Left kidney (tissue), 8 donors: ENCODE data around the gene NELFA. TPM values are rescaled to one million over a fixed set of nuclear protein-coding genes. Genes with fewer than 3 reads are reported as not detected.

Source experiments
- DNase-seq: peaks from one replicate; pipeline ENCODE4 v3.0.0-alpha.2; 2013
- long read RNA-seq, 8 donors: transcript quantifications; one replicate each; lab custom pipeline, GENCODE V29; 2026
- polyA plus RNA-seq: library from polyadenylated mRNA; unstranded; fragments of 120-200 nt; gene quantifications from one replicate; pipeline ENCODE4 v1.2.1, GENCODE V29; 2013; ENCODE audit not compliant: insufficient read length

The NELFA gene
- polyA plus RNA-seq = 29.7 TPM
- long read RNA-seq, donor 1, transcript NELFA-202 (11 exons, 3,343 nt) = major isoform, 21 of 119 reads
- long read RNA-seq, donor 1, partial matches to known transcripts = 97 of 119 reads
- long read RNA-seq, donor 1, other reads (novel, unspliced or antisense) = 0 of 119 reads
- long read RNA-seq, donor 2, transcript NELFA-202 (11 exons, 3,343 nt) = major isoform, 10 of 79 reads
- long read RNA-seq, donor 2, partial matches to known transcripts = 20 of 79 reads
- long read RNA-seq, donor 2, other reads (novel, unspliced or antisense) = 48 of 79 reads
- long read RNA-seq, donor 3, transcript NELFA-202 (11 exons, 3,343 nt) = major isoform, 8 of 34 reads
- long read RNA-seq, donor 3, partial matches to known transcripts = 26 of 34 reads
- long read RNA-seq, donor 3, other reads (novel, unspliced or antisense) = 0 of 34 reads
- long read RNA-seq, donor 4 = 0 reads
- long read RNA-seq, donor 5, transcript NELFA-202 (11 exons, 3,343 nt) = major isoform, 22 of 24 reads
- long read RNA-seq, donor 5, partial matches to known transcripts = 0 of 24 reads
- long read RNA-seq, donor 5, other reads (novel, unspliced or antisense) = 0 of 24 reads
- long read RNA-seq, donor 6, transcript NELFA-202 (11 exons, 3,343 nt) = major isoform, 14 of 24 reads
- long read RNA-seq, donor 6, partial matches to known transcripts = 9 of 24 reads
- long read RNA-seq, donor 6, other reads (novel, unspliced or antisense) = 0 of 24 reads
- long read RNA-seq, donor 7, transcript NELFA-202 (11 exons, 3,343 nt) = major isoform, 16 of 16 reads
- long read RNA-seq, donor 7, partial matches to known transcripts = 0 of 16 reads
- long read RNA-seq, donor 7, other reads (novel, unspliced or antisense) = 0 of 16 reads
- long read RNA-seq, donor 8, partial matches to known transcripts = 12 of 16 reads
- long read RNA-seq, donor 8, other reads (novel, unspliced or antisense) = 0 of 16 reads

DNA sequence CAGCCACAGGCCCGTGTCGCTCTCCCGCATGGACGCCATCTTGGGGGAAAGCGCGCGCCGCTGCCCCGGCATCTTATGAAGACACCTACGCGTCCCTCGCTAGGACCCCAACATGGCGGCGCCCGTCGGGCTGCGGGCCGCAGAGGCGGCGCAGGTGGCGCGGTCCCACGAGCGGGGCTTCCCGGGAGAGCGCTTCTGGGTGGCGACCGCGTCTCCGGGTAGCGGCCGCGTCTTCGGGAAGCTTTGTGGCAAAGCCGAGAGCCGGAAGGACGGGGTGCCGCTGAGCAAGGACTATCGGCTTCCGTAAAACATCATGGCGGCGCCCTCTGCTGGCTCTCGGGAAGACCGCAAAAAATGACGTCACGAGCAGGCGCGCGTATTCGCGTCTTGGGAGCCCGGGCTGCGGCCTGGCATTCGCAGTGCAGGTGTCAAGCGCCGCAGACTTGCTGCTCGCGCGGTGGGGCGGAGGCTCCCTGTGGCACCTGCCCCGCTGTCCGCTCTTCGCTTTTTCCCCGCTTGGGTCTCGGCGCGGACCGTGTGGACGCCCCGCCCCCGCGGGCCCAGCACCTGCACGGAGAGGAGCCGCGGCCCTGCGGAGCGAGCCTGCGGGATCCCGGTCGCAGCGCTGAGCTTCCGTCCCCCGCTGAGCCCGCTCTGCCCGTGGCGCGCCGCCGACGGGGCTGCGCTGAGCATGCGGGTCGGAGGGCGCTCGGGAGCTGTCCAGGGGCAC lies at the start of gene NELFA:
Gene NELFA, minus strand, starts transcription at position 54 of the 730 bp plus-strand sequence. Its CDS starts 15 bp downstream, at position 39.
- DNase-seq = peak; percentile 96

DNA sequence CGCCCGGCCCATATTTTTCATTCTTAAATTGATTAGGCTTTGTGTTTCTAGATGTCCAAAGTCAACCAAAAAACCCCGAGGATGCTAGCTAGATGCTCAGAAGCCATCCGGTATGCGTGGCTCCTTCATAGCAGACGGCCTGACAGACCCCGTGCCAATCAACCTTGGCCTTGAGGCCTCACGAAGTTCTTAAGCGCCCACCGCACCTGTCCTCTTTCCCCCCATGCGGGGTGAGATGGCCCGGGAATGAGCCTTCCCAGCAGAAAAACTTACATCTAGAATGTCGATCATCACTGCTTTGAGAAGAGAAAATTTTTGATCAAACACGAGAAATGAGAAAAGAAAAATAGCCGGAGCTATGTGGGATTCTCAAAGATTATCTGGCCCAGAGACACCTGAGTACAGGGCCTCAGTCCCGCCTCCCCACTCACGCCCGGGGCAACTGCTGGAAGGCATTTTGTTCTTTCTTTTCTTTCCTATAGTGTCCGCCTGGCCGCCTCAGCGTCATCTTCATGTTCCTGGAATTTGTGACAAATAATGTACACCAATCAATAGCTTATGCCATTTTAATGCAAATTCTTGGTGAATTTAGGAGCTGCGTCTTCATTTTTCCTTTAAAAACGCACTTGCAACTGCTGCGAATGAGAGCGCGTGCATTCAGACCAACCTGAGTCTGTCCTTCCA lies 48.8 kb upstream of the NELFA start:
- DNase-seq = no peak

DNA sequence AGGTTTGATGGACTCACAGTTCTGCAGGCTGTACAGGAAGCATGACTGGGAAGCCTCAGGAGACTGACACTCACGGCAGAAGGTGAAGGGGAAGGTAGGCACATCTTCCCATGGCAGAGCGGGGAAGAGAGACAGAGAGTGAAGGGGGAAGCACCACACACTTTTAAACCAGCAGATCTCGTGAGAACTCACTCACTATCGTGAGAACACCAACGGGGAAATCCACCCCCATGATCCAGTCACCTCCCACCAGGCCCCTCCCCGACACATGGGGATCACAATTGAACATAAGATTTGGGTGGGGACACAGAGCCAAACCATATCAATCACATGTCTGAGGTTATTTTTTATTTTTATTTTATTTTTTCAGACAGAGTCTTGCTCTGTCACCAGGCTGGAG lies 45.4 kb upstream of the NELFA start:
- DNase-seq = no peak

DNA sequence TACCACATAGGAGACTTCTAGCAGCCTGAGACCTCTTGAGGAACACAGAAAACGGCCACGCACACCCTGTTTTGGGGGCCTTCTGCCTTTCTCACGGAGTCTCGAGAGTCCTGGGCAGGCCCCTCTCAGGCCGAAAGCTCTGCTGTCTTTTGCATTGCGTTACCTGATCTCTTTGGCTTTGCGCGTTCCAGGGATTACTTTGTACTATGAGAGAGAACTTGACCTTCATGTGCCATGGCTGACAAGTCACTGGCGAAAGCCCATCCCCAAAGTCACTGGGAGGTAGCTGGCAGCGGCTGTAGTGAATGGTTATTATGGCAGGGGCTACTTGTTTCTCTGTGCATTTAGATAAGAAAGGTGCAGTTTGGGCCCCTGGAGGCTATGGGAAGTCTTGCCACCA lies 42.3 kb upstream of the NELFA start:
- no peak for DNase-seq

DNA sequence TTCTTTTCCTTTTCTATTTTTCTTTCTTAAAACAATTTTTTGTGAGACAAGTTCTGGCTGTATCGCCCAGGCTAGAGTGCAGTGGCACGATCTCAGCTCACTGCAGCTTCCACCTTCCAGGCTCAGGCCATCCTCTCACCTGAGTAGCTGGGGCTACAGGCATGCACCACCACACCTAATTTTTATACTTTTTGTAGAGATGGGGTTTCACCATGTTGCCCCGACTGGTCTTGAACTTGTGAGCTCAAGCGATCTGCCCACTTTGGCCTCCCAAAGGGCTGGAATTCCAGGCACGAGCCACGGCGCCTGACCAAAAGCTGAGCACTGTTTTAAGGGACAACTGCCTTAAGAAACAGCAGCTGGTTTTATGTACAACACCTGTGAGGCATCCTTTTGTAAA lies 41.0 kb upstream of the NELFA start:
- no peak for DNase-seq

DNA sequence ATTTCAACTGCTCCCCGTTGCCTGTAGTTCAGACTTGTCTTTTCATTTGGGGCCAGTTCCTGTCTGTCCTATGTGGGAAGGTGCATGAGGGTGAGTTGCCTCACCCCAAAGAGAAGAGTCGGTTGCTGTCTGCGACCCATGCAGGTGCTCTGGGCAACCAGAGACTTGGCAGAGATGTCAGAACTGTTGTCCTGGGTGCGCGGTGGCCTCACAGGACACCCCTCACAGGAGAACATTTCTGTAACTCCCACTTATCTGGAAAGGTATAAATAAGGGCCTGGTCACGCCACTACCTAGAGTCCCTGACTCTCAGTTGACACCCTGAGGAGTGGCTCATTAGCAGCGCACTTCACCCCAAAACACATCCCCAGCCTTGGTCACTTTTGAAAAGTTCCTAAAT lies 40.6 kb upstream of the NELFA start:
- DNase-seq = no peak

DNA sequence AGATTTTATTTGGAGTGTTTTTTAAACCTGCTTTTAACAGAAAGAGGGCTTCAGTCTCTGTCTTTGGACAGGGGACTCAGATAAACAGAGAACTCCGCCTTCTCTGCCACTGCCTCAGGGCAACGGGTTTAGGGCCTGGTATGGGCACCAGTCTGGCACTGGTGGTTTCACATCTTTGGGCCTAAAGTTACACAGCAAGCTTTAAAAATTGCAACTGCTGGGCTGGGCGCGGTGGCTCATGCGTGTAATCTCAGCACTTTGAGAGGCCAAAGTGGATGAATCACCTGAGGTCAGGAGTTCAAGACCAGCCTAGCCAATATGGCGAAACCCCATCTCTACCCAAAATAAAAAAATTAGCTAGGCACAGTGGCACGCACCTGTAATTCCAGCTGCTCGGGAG lies 40.1 kb upstream of the NELFA start:
- no peak for DNase-seq

DNA sequence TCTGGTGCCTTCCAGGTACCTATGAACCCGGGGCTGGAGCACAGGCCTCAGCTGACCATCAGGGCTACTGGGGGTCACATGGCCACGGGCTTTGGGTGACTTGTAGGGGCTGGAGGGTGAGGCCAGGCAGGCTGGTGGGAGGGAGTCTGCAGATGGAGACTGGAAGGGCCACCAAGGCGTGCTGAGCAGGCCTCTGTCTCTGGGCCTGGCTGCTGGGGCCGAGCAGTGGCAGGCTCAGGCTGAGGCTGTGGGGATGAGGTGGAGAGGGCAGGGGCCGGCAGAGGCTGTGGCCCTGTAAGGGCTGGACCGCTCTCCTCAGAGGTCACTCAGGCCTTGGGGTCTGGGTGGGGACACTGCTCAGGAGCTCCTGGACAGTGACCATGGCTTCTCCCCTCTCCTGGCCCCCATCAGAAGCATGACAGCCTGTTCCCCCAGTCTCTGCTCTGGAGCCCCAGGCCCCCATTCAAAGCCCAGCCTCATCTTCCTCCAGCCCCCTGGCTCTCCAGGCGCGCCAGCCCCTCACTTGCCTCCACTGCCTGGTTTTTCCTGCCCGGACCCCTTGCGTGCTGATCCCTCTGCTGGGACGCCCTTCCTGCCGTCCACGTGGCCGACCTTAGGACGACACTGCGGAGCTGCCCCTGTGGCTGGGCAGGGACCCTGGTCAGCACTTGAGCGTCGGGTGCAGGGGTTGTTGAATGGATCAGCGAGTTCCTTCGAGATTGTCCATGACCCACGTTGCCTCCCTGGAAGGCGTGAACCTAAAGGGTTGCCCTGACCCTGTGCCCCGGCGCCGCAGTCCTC lies 39.2 kb upstream of the NELFA start:
- DNase-seq = no peak

DNA sequence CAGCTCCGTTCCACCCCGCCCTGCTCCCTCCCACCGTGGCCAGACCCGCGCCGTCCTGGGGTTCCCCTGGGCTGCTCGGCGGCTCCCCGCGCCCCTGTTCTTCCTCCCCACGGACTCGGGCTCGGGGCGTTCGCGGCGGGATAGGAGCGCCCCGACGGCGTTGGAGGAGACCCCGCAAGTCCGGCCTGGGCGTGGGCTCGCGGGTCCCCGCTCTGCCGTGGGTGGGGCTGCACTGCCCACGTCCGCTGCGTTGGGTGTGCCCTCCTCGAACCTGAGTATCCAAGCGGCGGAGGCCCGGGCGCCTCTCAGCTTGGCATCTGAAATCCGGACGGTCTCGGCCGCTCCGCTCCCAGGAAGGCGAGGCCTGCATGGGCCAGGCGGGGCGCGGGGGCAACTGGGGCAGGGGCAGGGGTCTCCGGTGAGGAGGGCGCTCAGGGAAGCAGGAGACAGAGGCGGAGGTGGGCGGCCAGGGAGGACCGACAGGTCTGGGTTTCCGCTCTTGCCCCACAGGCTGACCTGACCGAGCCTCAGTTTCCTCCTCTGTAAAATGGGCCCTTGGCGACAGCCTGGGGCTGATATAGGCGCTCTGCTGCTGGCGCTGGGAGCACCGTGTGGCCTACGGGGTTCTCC lies 38.4 kb upstream of the NELFA start:
- no peak for DNase-seq

DNA sequence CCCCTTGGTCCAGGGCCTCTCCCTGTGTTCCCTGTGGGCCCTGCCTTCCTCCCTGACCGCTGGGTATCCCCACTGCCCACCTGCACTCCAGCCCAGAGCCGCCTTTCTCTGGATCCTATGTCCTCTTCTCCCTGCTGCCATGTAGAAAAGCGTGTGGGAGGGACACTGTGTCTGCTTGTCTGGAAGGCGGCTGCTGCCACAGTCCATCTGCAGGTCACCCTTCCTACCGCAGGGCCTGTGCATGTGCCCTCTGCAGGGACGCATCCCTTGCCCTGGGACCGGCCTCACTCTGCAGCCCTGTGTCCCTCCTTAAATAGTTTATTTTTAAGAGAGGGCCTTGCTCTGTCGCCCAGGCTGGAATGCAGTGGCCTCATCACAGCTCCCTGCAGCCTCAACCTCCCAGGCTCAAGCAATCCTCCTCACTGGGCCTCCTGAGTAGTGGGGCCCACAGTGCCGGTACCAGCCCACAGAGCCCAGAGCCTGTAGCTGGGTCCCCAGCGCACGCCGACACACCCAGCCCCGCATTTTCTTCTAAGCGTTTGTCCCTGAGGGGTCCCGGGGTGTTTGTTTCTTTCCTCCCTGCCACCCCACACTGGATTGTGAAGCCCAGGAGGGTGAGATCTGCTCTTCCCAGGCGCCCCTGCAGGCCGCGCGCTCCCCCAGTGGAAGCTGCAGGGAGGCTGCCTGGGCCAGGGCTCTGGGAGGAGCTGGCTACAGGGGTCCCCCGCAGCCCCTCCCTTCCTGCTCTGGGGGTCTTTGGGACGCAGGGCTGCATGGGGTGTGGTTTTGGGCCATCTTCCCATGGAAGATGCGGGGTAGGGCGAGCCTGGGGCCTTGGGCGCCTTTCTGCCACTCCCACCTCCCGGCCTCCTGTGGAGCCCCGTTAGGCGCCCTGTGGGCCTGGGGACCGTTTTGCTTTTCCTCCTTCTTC lies 37.5 kb upstream of the NELFA start:
- no peak for DNase-seq

DNA sequence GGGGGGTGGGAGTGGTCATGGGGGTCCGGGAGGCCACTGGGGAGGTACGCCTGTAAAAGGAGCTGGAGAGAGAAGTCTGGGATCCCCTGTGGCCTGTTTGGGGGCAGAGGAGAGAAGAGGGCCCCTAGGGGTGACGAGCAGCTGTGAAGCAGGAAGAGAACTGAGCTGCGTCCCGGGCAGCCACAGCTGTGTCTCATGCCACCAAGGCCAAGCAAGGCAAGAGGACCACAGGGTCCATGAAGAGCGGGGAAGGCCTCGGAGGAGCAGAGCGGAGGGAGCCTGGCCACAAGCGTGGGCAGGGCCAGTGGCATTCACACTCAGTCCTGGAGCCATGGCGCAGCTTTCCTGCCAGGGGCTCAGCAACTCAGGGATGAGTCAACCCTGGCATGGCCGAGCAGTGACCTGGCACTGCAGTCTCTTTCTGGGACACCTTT lies 36.8 kb upstream of the NELFA start:
- DNase-seq = no peak

DNA sequence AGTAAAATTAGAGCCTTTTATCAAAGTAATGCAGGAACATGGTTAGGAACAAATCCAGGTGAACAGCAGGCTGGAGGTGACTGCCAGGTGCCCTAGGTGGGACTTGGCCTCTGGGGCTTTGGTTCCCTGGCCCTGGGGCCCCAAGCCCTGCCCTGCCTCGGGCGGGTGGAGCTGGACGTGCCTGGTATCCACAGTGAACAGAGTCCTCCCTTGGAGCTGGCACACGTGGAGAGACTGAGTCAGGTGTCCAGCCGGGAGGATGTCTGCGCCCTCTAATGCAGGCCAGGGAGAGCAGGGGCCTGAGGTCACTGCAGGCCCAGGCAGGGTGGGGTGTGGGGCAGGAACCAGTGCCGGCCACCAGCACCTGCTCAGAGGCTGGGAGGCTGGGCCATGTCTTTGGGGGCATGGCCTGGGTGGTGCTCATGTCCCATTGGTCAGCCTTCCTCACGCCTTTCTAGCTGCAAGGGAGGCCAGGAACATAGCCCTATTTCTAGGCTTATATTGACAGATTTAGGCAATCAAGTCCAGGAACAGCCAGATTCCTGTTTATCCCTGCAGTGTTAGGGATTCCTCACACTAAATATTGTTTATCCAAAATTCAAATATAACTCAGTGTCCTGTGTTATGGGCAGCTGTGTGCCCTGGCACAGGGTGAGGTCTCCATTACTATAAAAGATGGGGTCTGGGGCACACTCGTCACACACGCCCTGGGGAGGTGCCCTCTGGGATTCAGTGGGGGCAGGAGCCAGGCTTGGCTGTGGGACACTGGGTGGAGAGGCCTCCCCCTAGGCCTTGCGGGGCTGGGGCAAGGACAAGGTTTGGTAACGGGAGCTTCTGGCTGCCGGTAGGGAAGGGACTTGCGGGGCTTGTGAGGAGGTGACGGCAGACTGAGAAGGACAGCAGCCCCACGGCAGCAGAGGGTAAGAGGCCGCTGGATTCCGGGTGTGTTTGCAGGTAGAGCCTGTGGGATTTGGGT lies 36.1 kb upstream of the NELFA start:
- no peak for DNase-seq

DNA sequence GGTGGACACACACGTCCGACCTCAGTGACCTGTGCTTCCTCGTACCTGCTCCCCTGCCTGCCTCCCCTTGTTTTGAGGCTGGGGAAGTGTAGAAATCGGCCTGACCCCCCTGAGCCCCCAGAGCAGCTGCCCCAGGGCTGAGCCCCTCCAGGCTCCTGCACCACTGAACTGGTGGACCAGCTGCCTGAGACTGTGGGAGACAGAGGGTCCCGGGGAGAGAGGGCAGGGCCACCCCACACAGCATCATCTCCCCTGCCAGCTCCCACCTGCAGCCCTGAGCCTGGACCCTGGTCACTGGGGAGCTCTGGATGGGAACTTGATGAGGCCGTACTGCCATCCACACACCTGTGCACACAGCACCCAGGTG lies 35.3 kb upstream of the NELFA start:
- no peak for DNase-seq

DNA sequence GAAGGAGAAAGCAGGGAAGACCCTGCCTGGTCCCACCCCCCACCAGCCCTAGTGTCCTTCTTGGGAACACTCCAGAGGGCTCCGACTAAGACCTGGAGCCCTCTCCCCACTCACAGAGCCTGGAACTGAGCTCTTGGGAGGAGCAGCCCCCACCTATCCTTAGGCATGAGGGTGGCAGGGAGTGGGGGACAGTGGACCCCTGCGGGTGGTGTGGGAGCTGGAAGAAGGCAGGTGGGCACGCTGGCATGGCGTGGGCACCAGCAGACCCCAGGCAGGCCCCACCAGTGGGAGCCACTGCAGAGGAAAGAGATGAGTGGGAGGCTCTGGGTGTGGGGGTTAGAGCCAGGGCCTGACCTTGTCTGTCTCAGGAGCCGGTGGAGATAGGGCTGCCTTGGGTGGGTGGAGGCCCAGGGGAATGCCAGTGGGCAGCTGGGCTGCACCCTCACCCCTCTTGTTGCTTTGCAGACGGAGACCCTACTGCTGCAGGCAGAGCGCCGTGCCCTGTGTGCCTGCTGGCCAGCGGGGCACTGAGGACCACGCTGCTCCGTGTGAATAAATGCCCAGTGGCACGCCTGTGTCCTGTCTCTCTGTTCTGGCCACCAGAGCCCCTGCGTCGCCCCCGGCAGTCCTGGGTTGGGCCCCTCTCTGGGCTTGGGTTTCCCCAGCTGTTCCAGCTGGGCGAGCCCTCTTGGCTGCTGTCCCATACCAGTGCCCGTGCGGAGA lies 34.8 kb upstream of the NELFA start:
- no peak for DNase-seq

DNA sequence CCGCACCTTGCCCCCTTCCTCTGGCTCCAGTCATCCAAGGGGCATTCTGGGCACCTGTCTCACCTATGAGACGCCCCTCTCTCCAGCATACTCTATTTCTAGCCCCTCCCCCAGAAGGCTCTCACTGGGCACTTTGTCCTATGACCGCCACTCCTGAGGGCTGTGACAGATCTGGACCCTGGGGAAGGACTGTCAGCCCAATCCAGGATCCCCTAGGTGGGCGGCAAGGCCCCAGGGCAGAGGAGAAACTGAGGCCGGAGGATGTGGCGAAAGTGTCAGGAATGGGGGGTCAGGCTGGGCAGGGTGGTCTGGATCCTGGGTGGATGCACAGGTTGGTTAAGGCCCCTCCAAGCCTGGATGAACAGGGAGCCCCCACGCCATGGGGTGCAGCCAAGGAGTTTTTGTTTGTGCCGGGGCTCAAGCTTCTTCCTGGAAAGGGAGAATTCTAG lies 34.2 kb upstream of the NELFA start:
- DNase-seq = no peak

DNA sequence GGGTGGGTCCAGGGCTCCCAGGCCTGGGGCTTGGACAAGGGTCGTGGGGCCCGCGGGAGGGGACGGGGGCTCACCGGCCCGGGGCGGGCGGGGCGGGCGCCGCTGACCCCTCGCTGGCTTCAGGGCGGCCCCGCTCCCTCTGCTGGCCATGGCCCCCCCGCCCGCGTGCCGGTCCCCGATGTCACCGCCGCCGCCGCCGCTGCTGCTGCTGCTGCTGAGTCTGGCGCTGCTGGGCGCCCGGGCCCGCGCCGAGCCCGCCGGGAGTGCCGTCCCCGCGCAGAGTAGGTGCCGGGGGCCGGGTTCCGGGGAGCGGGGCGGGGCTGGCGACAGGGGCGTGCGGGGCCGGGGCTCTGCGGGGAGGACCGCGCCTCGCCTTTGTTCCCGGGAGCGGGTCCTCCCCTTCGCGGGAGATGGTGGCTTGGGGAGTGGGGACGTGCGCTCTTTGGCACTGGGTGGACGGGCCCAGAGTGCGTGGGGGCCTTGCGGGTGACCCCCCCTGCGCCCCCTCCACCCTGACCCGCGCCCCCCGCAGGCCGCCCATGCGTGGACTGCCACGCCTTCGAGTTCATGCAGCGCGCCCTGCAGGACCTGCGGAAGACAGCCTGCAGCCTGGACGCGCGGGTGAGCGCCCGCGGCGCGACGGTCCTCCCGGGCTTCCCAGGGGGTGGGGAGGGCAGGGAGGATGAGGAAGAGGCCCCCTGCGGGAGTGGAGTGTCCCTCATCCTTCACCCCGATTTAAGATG lies 33.6 kb upstream of the NELFA start:
- no peak for DNase-seq
